HG02623 (cell line): Measurements from ENCODE around the gene FRZB.

Source experiments
- ATAC-seq: cut with Tn5 transposase; IDR thresholded peaks from one replicate; pipeline ENCODE4 v1.9.1; 2021; ENCODE audit warnings: moderate library complexity; ENCODE audit not compliant: unreplicated experiment

Gene FRZB

DNA sequence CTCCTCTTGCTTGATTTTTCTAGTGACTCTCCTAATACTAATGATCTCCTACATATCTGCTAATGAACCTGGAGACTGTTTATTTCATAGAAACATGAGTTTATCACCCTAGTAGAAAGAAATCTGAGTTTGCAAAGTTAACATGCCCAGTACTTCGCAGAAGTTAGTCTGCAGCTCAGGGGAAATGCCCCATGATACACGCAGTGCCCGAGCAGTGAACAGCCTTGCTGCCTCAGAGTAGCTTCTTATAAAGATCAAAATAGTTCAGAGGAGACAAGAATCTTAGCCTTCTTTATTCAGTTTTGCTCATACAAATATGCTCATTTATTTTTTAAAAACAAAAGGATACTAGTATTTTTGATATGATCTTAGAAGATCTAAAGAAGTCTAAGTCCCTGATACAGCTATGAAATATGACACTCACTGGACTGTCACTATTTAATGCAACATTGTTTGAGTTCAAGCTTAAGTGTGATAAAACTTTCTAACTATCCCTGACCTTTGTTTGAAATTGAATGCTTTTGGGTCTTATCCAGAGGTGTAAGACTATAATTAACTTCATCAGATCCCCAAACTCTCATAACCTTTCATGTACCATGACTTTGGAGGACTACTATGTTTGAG lies 20.5 kb downstream of the FRZB start:
- no peak for ATAC-seq

DNA sequence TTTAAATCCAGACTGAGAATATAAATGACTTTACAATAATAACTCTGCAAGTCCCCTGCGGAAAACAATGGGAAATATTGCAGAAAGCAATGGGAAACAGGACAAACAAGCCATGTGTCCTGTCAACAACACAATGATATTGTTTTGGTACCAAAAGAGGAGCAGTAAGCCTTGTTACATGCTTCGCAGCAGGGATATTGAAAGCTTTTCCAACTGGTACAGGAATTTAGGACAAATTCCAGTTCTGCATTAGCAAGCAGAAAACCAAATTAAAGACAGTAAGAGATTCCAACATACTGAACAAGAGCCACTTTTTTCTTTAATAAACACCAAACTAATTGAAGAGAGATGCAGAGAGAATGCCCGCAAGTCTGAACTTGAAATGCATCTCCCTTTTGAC lies 30.0 kb downstream of the FRZB start:
- ATAC-seq: no peak

- ATAC-seq: no peak
Observed at GRCh38 chr2:182834293-182834692, 32.1 kb downstream of the FRZB start.

GRCh38 chr2:182833084-182833854 lies 33.2 kb downstream of the FRZB start:
- ATAC-seq: no peak

DNA sequence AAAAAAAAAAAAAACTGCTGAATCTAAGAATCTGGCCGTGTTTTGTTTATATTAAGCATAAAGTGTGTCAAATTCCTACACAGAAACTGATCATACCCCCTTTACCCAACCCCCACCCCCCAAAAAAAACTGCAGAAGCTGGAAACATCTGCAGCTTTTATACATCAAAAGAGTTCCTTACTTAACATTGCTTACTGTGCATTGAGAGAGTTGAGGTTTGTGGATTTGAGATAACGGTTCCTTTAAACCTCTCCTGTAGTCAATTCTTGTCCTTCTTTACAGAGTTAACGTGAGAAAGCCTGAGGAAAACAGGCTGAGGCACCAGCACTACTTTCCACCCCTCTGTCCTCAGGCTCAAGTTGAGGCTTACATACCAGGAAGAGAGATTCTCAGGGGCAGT lies 34.5 kb downstream of the FRZB start:
- no peak for ATAC-seq

GRCh38 chr2:182831101-182831500 lies 35.3 kb downstream of the FRZB start:
- ATAC-seq: no peak

GRCh38 chr2:182827182-182827879 lies 39.1 kb downstream of the FRZB start:
- ATAC-seq: no peak

DNA sequence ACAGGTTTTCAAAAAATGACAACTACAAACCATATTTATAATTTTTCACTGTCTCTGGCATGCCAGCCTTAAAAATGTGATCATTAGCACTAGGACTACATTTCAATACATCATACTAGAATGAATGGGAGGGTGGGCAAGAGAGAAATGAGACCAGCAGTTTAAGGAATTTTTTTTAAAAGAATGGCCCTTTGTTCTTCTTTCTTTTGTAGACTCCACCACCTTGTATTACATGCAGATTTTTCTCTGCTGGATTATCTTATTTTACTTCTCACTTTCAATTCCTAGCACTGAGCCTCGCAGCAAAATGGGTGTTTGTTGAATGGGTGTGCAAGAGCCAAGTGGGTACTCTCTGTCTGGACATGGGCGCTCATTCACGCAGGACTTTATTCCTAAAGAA lies 39.9 kb downstream of the FRZB start:
- no peak for ATAC-seq

DNA sequence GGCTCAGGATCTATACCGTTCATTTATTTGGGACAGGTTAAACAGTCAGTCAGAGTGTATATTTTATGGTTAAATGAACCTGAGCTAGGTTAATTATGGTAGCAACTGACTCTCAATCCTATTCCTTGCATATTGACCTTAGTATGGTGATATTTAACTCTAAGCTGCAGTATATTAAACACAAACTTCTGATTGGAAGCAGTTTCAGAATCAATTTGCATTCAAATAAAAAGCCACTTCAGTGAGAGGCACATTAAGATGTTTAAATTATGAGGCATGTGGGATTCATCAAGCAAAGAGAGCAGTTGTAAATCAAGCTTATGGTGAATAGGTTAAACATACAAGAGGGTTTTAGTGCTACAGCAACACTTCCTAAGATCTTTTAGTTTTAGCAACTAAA lies 40.4 kb downstream of the FRZB start:
- ATAC-seq: no peak

GRCh38 chr2:182824767-182825158 lies 41.7 kb downstream of the FRZB start:
- ATAC-seq: no peak

DNA sequence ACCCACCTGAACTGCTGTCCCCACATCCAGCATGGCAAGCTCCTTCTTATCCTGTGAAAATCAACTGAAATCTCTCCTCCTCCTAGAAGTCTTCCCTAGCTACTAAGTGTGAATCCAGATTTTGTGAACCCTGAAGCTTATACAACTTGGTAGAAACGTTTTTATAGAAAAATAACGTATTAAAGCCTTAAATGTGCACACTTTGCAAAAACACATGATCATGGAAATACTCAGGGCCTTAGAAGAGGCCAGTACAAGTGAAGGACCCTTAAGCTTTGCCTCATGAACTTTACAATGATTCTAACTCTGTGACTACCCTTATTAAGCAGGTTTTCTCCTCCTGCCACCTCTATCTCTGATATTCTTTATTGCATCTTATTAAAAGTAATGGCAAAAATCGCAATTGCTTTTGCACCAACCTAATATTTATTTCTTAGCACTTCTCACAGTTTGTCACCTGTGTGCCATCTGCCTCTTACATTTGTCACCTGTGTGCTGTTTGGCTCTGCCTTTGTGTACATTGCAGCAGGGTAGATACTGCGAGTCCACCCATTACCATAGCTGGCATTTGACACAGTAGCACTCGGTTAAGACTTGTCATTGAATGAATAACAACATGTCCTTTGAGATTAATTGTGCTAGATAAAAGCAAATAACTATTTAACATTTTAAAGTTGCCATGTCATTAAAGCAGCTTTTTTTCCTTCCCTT lies 42.2 kb downstream of the FRZB start:
- ATAC-seq: no peak

DNA sequence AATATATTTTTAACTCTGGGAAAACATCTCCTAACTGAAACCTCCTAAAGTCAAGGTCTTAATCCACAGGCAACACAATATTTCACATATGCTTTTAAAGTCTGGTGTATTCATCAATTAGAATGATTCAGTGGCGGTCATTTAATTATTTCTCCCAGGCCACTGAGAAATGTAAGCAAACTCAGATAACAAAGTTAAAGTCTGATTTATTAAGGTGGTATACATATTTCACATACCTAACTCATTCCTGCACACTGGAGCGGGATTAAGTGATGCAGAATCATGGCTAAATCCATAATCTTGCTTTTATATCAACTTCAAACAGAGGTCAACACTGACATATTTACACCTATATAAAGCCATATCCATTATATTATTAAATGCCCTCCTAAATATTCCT lies 43.7 kb downstream of the FRZB start:
- no peak for ATAC-seq

GRCh38 chr2:182821182-182821581 lies 45.3 kb downstream of the FRZB start:
- no peak for ATAC-seq

DNA sequence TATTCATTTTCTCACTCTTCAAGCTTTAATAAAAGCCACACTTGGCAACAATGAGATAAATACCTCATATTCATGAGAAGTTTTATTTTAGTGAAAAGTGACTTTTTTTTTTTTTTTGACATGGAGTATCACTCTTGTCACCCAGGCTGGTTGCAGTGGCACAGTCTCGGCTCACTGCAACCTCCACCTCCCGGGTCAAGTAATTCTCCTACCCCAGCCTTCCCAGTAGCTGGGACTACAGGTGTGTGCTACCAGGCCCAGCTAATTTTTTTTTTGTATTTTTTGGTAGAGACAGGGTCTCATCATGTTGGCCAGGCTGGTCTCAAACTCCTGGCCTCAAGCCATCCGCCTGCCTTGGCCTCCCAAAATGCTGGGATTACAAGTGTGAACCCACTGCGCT lies 47.0 kb downstream of the FRZB start:
- ATAC-seq: no peak

- ATAC-seq: no peak
Observed at GRCh38 chr2:182818925-182819324, 47.5 kb downstream of the FRZB start.

DNA sequence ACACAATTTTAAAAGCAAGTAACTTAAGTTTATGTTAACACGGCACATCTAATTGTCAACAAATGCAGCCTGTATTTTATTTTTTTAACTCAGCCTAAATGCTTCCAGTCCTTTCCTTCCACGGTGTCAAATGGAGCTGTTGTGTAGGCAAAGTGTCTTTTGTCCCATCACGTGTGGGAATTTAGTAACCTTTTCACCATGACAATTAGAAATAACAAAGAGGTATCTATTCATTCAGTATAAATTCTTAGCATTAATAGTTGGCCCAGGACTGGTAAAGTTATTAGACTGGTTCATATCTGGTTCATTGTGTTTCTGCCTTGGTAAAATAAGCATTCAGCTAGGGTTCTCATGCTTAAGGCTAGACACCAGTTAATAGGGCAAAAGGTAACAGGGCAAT lies 47.9 kb downstream of the FRZB start:
- ATAC-seq: no peak

- ATAC-seq: no peak
Observed at GRCh38 chr2:182817558-182817957, 48.9 kb downstream of the FRZB start.

DNA sequence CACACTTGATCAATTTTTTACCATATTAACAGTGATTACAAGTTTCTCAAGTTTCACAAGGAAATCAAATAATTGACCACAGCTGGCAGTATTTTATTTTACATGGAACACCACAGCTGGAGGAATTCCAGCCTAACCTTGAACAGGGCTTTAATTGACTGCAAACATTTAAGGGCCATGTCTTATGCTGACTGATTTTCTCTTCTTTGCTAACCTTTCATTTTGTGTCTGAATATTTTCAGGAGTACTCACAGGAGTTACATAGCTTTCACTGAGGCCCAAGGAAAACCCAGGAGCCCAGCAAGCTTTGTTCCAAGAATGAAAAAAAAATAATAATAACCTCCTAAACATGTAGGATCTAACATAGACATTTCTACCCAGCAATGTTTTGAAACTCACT lies 49.6 kb downstream of the FRZB start:
- no peak for ATAC-seq

DNA sequence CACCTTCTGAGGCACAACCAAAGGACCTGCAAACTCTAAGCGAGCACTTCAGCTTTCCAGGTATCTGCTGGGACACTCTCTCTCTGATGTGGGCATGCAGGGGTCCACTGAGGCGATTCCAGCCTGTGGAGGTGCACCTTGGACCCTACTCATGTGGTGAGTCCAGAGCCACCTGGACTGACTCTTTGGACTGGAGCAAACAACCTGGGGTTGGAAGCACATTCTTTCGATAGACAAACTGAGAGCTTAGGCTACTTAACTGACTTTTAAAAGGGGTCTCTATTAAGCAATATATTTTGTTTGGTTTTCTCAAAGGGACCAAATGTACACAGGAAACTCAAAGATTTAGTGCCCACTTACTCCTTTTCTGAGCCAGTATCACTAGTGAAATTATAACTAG lies 51.6 kb downstream of the FRZB start:
- ATAC-seq: no peak

- no peak for ATAC-seq
Observed at GRCh38 chr2:182814380-182814779, 52.1 kb downstream of the FRZB start.

DNA sequence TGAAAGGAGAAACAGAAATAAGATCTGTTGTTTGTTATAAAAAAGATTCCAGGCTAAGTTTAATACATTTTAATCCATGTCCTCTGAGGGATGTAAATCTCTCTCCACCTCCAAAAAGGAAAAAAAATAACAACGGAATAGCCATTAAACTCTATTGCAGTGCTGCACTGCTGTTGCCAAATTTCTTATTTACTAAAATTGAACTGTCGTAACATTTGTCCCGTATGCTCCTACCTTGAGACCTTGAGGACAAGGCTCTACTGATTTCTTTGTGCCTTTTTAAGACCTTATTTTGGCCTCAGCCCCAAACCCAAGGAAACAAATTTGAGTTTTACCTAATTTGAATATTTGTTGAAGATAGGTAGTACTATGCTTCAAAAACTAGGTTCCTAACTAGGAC lies 56.4 kb downstream of the FRZB start:
- no peak for ATAC-seq

- no peak for ATAC-seq
Observed at GRCh38 chr2:182807319-182807718, 59.1 kb downstream of the FRZB start.
